Cerebellar cortex (tissue), 1 donor: ENCODE data around the gene HSPG2.

Experiments
- DNase-seq: peaks from one replicate; pipeline ENCODE4 v3.0.0-alpha.2; 2015; ENCODE audit warnings: low spot score

HSPG2 gene

GRCh38 chr1:21861602-21862429, 75.3 kb downstream of the HSPG2 start:
- no peak for DNase-seq

- no peak for DNase-seq
Measured at GRCh38 chr1:21860971-21861370, 76.1 kb downstream of the HSPG2 start.

- no peak for DNase-seq
Measured at GRCh38 chr1:21859669-21860179, 77.4 kb downstream of the HSPG2 start.

- no peak for DNase-seq
Measured at GRCh38 chr1:21857840-21858670, 79.1 kb downstream of the HSPG2 start.

GRCh38 chr1:21857142-21857839, 79.8 kb downstream of the HSPG2 start:
- no peak for DNase-seq

GRCh38 chr1:21855257-21856096, 81.6 kb downstream of the HSPG2 start:
- DNase-seq = no peak

- no peak for DNase-seq
Measured at GRCh38 chr1:21854751-21855131, 82.4 kb downstream of the HSPG2 start.

GRCh38 chr1:21854090-21854750, 82.9 kb downstream of the HSPG2 start:
- DNase-seq = no peak

GRCh38 chr1:21853131-21853427, 84.0 kb downstream of the HSPG2 start:
- DNase-seq = no peak

GRCh38 chr1:21852282-21853130, 84.6 kb downstream of the HSPG2 start:
- no peak for DNase-seq

GRCh38 chr1:21851430-21852250, 85.5 kb downstream of the HSPG2 start:
- DNase-seq = no peak

GRCh38 chr1:21849909-21850576, 87.1 kb downstream of the HSPG2 start:
- DNase-seq = no peak

GRCh38 chr1:21848524-21849174, 88.5 kb downstream of the HSPG2 start:
- DNase-seq = no peak

GRCh38 chr1:21847223-21848205, 89.6 kb downstream of the HSPG2 start:
- no peak for DNase-seq

GRCh38 chr1:21845646-21846641, 91.2 kb downstream of the HSPG2 start:
- no peak for DNase-seq

- no peak for DNase-seq
Measured at GRCh38 chr1:21843996-21844395, 93.1 kb downstream of the HSPG2 start.
